Stimulated activated CD8-positive, alpha-beta memory T cell treated with anti-CD3 and anti-CD28 coated beads, Interleukin-15, amount 100 ng/mL, for 24 hours (primary cell): ENCODE data around the gene SMCO2.

ENCODE experiments used
- DNase-seq: peaks from one replicate; pipeline ENCODE4 v3.0.0-alpha.2; 2020; ENCODE audit warnings: low read depth

Gene SMCO2

DNA sequence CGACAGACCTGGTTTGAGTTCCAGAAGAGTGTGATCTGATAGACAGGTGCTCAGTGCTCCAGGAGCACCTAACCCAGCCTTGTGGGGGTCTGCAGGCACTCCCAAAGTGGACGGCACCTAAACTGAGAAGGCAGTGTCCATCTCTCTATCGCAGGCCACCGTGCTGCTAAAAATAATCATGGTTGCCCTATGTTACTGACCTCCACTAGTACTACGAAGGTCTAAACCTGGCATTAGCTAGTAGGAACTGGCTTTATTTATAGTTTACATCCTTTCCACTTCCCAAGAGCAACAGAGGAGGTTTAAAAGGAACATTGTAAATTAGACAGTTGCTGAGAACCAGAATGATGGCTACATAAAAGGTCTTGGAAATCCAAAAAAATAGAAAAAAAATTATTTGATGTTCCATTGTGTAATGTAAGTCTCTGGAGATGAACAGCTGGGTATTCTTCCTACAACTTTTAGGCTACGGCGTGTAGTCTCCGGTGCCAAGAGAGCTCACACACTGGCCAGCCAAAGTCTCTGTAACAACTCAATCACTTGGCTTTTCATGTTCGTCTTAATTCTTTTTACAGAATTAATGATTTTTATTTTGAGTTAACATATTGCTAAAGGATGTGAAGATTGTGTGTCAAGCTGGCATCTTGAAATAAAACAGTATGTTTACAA lies 104.8 kb downstream of the SMCO2 start:
- no peak for DNase-seq
